SH-SY5Y (cell line): ENCODE data around the gene MED9.

Experiments
- GATA2 ChIP-seq: IDR thresholded peaks from 2 replicates; pipeline ENCODE4 v1.6.1; 2011; ENCODE audit warnings: mild to moderate bottlenecking, low read depth, low read length
- GATA3 ChIP-seq: IDR thresholded peaks from 2 replicates; pipeline ENCODE4 v1.6.1; 2011; ENCODE audit warnings: low read depth, mild to moderate bottlenecking, low read length, moderate library complexity

DNA sequence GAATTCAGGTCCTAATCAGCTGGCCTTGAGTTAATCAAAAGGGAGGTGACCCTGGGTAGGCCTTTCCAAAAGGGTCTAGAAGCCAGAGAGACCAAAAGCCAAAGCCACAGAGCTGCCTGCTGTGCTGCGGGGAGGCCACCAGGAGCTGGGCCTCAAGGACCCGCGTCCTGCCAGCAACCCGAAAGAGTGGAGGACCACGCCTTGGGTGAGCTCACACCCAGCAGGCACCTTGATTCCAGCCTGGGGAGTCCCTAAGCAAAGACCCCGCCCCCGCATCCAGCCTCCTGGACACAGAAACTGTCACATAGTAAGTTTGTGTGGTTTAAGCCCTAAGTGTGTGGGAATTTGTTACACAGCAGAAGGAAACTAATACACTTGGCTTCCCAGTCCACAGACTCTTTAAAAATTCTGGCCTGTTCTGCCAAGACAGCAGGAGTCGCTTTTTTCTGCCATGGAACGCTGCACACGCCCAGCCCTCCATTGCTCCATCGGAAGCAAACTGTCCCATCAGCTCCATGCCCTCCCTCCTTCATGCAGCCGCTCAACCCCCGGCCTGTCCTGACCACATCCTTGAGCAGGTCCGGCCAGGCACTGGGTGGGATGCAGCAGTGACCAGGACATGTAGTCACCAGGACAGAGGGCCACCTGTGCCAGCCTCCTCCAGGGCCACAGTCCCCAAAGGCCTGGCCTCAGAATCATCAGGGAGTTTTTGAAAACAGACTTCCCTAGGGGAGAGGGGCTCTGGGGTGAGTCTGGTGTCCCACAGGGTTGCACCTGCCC is 40.3 kb downstream of the MED9 start:
- TF ChIP-seq GATA2, result no peak
- no peak for TF ChIP-seq GATA3
